ENCODE results near the gene TXNL1.
"Not testable (repeated sequence)": the region's sequence is repeated elsewhere in the genome, so short reads cannot be mapped to it uniquely, and the experiment has no call there.

TXNL1 gene

GRCh38 chr18:56645415-56646016 is 7.1 kb upstream of the TXNL1 start:
- DNase-seq (ENCODE audit: low read depth) = no peak

GRCh38 chr18:56643381-56643780 is 5.0 kb upstream of the TXNL1 start:
- no peak for DNase-seq (ENCODE audit: low read depth)

- DNase-seq (ENCODE audit: low read depth) = no peak
Measured at GRCh38 chr18:56641714-56642337, 3.4 kb upstream of the TXNL1 start.

GRCh38 chr18:56639571-56639970 is 1.2 kb upstream of the TXNL1 start:
- no peak for DNase-seq (ENCODE audit: low read depth)

DNA sequence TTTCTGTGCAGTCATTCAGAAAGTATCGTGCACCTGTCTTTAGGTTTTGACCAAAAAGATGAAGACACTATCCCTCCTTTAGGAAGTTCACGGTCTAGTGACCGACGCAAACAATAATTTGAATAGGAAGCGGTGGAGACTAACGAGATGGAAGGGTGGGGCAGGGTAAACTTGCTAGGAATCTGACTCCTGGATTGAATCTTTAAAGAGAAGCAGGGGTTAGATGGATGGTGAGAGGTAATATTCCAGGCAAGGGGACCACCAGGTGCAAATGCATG is 651 bp upstream of the TXNL1 start:
- DNase-seq (ENCODE audit: low read depth) = no peak

DNA sequence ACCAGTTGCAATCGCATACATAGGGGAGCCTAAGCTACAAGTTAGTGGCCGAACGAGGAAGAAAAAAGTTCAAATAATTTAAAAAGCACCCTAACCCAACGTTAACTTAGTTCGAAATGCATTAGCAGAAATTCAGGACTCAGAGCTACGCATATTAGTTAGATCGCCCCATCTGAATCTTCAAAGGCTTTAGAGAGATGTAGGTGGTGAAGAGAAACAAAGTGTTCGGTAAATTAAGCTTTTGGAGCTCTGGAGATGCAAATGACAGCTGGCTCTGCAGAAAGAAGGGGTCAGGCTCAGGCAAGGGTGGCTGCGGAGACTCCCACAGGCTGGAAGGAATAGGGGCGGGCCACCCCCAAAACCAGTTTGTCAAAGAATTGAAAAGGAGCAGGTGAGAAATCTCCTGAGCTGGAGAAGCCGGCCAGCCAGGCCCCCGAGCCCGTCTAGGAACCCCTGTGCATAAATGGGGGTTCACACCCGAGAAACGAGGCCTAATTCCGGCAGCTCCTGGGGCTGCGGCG is 621 bp downstream of the TXNL1 start:
- no peak for DNase-seq (ENCODE audit: low read depth)

DNA sequence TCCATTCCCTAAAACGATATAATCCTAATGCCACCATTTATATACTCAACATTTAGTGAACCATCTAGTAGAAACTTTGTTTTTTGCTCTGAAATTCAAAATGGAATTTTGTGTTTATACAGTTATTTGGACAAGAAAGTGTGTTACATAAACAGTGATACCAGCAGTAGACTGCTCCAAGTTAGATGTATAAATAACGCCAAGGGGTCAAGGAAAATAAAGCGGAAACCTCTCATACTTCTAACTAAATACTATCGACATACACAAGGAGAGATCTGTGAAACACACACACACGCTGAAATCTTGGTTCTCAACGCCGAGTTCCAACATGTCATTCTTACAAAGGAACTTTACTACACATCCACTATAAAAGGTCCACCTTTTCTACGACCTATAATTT is 1.2 kb downstream of the TXNL1 start:
- no peak for DNase-seq (ENCODE audit: low read depth)

- no peak for DNase-seq (ENCODE audit: low read depth)
Measured at GRCh38 chr18:56635007-56635406, 3.4 kb downstream of the TXNL1 start.

DNA sequence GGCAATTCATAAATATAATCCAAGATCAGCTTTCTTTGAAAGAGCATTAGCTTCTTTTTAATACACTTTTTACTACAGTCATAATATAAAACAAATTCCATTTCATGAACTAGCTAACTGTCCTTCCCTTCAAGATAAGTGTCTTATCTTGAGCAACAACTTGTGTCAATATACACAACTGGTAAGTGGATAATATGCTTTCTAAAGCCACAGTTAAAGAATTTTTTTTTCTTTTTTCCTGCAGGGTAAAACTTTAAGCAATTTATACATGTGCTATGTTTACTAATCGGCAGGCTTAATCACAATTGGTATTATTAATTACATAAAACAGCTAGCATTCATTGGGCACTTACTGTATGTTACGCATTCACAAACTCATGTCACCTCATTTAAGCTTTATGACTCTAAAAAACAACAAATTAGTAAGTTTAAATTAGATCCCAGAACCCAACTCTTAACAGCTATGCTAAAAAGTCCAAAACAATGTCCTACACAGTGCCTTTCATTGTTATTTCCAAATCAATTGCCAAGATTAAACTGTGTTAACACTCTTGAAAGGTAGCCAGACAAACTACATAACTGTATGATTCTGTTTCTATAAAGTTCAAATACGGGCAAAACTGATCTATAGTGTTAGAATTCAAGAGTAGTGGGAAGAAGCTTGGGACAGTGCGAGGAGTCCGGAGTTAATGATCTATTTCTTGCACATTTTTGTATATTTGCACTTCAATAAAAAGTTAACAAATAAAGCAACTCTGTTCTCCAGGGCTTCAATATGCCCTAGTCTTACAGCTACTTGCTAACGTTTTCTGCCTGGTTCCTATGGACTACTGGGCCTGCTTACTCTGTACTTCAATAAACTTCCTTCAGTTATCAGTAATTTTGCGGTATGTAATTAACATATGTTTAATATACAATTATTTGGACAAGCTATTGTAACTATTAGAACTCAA is 6.0 kb downstream of the TXNL1 start:
- no peak for DNase-seq (ENCODE audit: low read depth)

DNA sequence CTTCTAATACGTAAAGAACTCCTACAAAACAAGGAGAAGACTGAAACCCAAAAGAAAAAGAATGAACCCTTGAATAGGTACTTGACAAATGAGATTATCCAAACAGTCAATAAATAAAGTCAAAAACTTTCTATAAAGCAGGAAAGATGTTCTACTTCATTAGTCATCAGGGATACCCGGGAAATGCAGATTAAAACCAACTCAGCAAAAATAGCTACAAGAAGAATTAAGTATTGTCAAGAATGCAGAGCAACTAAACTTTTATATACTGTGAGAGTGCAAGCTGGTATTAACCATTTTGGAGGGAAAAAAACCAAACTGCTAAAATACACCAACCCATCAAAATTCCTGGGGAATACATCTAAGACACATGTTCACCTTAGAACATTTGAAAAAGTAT is 10.4 kb downstream of the TXNL1 start:
- DNase-seq (ENCODE audit: low read depth) = no peak

DNA sequence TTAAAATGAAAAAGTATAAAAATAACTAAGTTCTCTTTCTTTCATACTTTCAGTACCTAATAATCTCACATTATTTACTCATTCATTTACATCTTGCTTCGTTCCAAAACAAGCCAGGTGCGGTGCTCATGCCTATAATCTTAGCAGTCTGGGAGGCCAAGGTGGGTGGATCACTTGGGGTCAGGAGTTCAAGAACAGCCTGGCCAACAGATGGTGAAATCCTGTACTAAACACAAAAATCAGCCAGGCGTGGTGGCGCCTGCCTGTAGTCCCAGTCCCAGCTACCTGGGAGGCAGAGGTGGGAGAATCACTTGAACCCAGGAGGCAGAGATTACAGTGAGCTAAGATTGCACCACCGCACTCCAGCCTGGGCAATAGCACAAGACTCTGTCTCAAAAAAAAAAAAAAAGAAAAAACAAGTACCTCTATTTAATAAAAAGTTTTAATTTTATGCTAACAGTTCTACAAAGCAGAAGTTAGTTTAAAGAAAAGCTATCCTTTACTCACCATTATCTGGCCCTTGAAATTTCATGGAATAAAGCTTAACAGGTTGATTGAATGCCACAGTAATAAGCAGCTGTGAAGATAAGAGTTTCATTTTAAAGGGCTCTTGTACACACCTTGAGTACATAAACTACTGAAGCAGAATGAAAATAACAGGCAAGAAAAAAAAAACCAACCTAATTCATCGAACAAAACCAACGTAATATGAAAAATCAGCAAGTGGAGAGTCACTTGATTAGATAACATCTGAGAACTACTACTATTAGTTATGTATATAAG is 22.5 kb downstream of the TXNL1 start:
- no peak for DNase-seq (ENCODE audit: low read depth)

- DNase-seq (ENCODE audit: low read depth) = no peak
Measured at GRCh38 chr18:56606618-56607017, 31.8 kb downstream of the TXNL1 start.

- no peak for DNase-seq (ENCODE audit: low read depth)
Measured at GRCh38 chr18:56598422-56598821, 40.0 kb downstream of the TXNL1 start.

DNA sequence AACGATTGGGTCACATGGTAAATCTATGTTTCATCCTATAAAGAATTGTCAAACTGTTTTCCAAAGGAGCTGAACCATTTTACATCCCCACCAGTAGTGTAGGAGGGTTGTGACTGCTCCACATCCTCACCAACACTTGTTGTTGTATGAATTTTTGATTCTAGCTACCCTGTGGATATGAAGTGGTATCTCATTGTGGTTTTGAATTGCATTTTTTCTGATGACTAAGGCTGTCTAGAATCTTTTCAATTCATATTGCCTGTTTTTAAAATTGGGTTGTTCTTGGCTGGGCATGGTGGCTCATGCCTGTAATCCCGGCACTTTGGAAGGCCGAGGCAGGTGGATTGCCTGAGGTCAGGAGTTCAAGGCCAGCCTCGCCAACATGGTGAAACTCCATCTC is 44.5 kb downstream of the TXNL1 start:
- no peak for DNase-seq (ENCODE audit: low read depth)

- DNase-seq (ENCODE audit: low read depth) = no peak
Measured at GRCh38 chr18:56580026-56580425, 58.4 kb downstream of the TXNL1 start.

GRCh38 chr18:56579451-56579850 is 58.9 kb downstream of the TXNL1 start:
- DNase-seq (ENCODE audit: low read depth) = no peak

- no peak for DNase-seq (ENCODE audit: low read depth)
Measured at GRCh38 chr18:56576826-56577573, 61.4 kb downstream of the TXNL1 start.

DNA sequence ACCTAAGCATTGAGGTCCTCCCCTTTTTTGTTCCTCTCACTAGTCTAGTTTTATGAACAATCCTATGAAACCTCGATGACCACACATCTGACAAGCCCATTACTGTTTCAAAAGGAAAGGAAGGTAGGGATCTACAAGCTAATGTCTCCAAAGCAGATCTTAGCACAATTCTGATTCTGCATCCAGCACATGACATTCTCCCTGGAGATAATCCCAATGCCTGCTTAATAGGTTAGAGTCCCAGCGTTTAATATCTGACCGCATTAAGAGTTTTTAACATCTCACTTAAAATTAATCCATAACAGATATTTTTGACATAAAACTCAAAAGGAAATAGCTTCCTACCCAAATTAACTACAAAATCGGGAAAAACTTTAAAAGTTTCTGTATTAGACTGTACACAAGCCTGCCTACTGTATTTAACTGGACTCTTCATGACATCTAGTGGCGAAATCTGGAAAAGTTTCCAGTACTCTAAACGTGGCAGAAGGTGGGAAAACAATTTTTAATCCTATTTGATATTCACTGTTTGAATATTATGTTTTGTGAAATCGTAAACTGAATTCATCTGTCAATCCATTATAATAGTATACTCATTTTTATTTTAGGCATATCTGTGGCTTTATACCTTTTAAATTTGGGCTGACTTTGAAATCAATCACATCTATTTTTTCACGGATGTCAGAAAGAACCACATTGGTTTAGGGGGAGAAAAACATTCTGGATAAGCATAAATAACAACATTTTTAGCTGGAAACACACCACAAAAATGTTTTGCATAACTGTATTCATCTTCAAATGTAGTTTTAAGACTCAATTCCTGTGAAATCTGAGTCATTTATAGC is 62.4 kb downstream of the TXNL1 start:
- DNase-seq (ENCODE audit: low read depth) = no peak

DNA sequence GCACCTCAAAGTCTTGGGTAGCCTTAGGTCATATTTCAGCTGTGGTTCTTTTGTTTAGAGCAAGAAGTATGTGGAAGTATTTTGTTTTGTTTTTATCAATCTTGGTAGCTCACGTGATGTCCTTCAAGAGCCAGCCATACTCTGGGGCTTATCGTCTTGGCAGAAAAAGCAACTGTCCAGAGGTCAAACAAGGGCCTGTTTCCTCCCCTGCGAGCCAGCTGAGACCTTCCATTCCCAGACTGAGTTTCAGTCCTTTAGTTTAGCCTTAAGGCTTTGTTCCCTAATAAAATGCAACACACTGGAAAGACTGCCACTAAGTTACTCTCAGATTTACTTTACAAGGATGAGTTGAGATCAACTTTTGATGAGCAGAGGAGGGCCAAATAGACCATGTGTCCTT is 63.5 kb downstream of the TXNL1 start:
- DNase-seq (ENCODE audit: low read depth) = no peak

DNA sequence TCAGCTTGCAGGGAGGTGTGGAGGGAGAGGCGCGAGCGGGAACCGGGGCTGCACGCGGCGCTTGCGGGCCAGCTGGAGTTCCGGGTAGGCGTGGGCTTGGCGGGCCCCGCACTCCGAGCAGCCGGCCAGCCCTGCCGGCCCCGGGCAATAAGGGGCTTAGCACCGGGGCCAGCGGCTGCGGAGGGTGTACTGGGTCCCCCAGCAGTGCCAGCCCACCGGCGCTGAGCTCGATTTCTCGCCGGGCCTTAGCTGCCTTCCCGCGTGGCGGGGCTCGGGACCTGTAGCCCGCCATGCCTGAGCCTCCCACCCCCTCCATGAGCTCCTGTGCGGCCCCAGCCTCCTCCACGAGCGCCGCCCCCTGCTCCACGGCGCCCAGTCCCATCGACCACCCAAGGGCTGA is 66.1 kb downstream of the TXNL1 start:
- not testable (repeated sequence) for DNase-seq (ENCODE audit: low read depth)

DNA sequence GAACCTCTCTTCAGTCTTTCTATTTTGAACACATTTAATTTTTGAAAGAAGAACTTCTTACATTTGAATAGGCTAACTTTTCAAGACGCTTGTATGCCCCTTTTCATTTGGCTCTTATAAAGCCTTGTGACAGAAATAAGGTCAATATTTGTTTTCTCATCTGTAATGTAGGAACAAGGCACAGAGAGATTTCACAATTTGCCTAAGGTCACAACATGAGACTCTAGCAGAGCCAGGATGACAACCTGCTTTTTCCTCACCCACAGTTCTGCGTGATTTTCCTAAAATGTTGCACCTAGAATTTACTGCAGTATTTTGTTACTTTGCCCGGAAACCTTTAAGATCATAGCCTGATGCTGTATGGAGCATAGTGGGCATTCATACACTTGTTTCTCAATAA is 67.4 kb downstream of the TXNL1 start:
- no peak for DNase-seq (ENCODE audit: low read depth)

All from activated gamma-delta T cell treated with anti-CD3 and anti-CD28 coated beads, Interleukin-2, amount 50 U/mL, for 16 hours (primary cell).